Measurements from ENCODE around the gene NXPE3.

Gene NXPE3

GRCh38 chr3:101865751-101866509, 86.9 kb downstream of the NXPE3 start:
- H3K4me3 ChIP-seq (ENCODE audit: low read length) = no peak overlapping the region
- TF ChIP-seq, protein P1, sequence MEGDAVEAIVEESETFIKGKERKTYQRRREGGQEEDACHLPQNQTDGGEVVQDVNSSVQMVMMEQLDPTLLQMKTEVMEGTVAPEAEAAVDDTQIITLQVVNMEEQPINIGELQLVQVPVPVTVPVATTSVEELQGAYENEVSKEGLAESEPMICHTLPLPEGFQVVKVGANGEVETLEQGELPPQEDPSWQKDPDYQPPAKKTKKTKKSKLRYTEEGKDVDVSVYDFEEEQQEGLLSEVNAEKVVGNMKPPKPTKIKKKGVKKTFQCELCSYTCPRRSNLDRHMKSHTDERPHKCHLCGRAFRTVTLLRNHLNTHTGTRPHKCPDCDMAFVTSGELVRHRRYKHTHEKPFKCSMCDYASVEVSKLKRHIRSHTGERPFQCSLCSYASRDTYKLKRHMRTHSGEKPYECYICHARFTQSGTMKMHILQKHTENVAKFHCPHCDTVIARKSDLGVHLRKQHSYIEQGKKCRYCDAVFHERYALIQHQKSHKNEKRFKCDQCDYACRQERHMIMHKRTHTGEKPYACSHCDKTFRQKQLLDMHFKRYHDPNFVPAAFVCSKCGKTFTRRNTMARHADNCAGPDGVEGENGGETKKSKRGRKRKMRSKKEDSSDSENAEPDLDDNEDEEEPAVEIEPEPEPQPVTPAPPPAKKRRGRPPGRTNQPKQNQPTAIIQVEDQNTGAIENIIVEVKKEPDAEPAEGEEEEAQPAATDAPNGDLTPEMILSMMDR (IDR thresholded peaks at IDR 0.05; ENCODE audit: insufficient read depth, low read depth, low read length, missing control alignments) = no peak
- peak; percentile 44 for DNase-seq (ENCODE audit: low read depth)

DNA sequence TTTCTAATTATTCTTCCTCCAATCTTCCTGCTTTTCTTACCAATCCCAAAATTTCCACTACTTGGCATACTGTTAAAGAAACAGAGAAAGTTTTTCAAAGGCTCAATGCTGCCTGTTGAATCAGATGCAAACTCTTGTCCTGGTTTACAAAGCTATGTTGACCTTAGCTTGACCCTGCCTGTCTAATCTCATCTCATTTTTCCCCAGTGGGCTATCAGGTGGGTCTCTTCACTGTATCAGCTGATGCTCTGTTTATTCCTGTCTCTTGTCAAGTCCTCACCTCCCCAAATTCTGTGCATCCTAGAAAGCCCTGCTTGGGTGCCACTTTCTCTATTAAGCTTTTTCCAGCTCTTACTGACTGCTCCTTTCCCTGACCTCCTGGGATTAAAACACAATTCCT, 88.5 kb downstream of the NXPE3 start:
- no peak for DNase-seq (ENCODE audit: low read depth)
- no peak overlapping the region for H3K4me3 ChIP-seq (ENCODE audit: low read length)
- TF ChIP-seq, protein P1 (IDR thresholded peaks at IDR 0.05; ENCODE audit: insufficient read depth, low read depth, low read length, missing control alignments) = no peak

DNA sequence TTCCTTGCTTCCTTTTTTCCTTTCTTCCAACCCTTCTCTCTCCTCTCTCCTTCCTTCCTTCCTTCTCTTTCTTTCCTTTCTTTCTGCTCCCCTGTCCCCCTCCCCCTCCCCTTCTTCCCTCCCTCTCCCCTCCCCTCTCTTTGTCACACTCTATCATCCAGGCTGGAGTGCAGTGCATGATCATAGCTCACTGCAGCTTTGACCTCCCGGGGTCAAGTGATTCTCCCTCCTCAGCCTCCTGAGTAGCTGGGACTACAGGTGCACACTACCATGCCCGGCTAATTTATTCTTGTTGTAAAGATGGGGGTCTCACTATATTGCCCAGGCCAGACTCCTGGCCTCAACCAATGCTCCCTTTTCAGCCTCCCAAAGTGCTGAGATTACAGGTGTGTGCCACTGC, 89.0 kb downstream of the NXPE3 start:
- DNase-seq (ENCODE audit: low read depth) = no peak
- H3K4me3 ChIP-seq (ENCODE audit: low read length) = no peak overlapping the region
- TF ChIP-seq, protein P1 (IDR thresholded peaks at IDR 0.05; ENCODE audit: insufficient read depth, low read depth, low read length, missing control alignments) = no peak

DNA sequence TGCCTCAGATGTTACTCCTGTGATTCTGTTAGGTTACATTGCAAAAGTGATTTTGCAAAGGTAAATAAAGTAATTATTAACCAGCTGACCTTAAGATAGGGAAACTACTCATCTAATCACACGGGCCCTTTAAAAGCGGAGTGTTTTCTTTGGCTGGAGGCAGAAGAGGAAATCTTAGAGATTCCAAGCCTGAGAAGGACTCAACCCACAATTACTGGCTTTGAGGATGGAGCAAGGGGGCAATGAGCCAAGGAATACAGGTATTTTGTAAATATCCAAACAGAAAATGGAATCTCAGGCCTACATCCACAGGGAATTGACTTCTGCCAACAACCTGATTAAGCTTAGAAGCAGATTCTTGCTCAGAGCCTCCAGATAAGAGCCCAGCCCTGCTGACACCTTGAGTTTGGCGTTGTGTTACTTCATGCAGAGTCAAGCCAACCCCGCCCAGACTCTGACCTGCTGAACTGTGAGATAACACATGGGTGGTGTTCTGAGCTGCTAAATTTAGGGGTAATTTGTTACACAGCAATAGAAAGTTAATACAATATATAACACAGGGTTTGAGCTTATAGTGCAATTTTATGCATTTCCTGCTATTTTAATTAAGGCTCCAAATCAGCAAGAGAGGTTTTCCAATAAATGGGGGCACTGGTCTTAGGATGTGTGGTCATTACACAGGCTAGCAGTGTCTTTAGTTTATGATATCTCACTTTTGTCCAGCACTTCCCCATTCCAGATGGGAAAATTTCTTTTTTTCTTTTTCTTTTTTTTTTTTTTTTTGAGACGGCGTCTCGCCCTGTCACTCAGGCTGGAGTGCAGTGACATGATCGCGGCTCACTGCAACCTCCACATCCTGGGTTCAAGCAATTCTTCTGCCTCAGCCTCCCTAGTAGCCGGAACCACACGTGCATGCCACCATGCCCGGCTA, 89.8 kb downstream of the NXPE3 start:
- no peak overlapping the region for H3K4me3 ChIP-seq (ENCODE audit: low read length)
- TF ChIP-seq, protein P1 (IDR thresholded peaks at IDR 0.05; ENCODE audit: insufficient read depth, low read depth, low read length, missing control alignments) = no peak
- peak; percentile 67 for DNase-seq (ENCODE audit: low read depth)

DNA sequence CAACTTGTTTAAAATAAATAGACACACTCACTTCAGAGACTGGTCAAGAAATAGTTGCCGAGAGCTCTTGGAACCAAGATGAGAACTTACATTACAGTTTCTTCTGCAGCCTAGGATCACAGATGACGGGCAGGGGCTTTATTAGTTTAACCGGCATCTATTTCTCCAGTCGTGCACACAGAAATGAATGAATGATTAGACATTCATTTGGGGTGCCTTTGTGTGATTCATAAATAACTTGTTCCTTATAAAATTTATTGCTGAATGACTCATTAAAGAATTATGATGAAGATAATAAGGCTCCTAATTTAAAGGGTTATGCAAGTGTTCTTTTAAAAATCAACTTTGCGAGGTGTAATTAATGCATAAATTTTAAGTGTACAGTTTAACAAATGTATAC, 91.1 kb downstream of the NXPE3 start:
- no peak for DNase-seq (ENCODE audit: low read depth)

DNA sequence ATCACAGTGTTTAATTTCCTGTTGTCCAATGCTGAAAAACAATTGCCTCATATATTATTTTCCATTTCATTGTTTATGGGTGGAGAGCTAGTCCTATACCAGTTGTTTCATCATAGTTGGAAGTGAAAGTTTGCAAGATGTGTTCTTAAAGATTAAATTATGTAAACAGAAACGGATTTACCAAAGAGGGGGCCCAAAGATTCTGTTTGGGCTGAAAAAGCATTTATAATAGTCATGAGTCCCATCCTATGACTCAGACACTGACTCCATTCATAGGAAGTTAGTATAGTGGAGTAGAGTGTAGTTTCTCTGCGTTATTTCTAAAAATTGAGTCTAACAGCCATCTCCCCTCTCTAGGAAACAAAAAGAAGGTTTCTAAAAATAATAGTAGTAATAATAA, 94.6 kb downstream of the NXPE3 start:
- TF ChIP-seq, protein P1 (IDR thresholded peaks at IDR 0.05; ENCODE audit: insufficient read depth, low read depth, low read length, missing control alignments) = no peak
- no peak overlapping the region for H3K4me3 ChIP-seq (ENCODE audit: low read length)
- peak; percentile 36 for DNase-seq (ENCODE audit: low read depth)

More for the DNA sequence above, 91.1 kb downstream of the NXPE3 start:
- no peak overlapping the region for H3K4me3 ChIP-seq (ENCODE audit: low read length)
- TF ChIP-seq, protein P1 (IDR thresholded peaks at IDR 0.05; ENCODE audit: insufficient read depth, low read depth, low read length, missing control alignments) = no peak

Data from epithelial cell of esophagus (primary cell).